ENCODE results near the gene TPD52L1.

DNA sequence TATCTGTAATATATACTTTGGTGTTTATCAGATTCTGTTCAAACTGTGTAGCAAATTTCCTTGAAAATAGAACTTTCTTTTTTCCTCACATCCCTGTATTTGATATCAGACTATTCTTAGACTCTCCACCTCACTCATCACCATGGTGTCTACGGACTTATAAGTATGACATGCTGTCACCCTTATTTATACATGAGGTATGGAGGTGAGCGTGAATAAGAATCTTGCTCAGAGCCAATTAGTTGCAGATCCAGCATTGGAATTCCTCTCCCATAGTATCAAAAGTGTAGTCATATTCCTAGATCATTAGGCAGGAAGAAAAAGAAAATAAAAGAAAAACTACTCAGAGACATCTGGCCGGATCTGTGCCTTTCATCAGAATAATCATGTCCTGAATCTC, 43.0 kb downstream of the TPD52L1 start:
- TF ChIP-seq CTCF (IDR thresholded peaks at IDR 0.05) = no peak
- no peak for TF ChIP-seq POLR2A (IDR thresholded peaks at IDR 0.05)
- no peak for TF ChIP-seq POLR2AphosphoS5 (IDR thresholded peaks at IDR 0.05)
